GM12891 (cell line): ENCODE results near the gene CYB5R3.

Experiments
- POLR2A ChIP-seq: IDR thresholded peaks from 2 replicates; pipeline ENCODE4 v1.6.1; 2011; ENCODE audit warnings: low read depth, low read length, control low read depth
- POLR2AphosphoS5 ChIP-seq: IDR thresholded peaks from 2 replicates; pipeline ENCODE4 v1.6.1; 2011; ENCODE audit warnings: low read depth, low read length, control low read depth
- SPI1 ChIP-seq: IDR thresholded peaks from 2 replicates; pipeline ENCODE4 v1.6.1; 2011; ENCODE audit warnings: low read depth, low read length, control low read depth
- TAF1 ChIP-seq: IDR thresholded peaks from 2 replicates; pipeline ENCODE4 v1.6.1; 2011; ENCODE audit warnings: low read depth, low read length, control low read depth

GRCh38 chr22:42643634-42644421 is 5.4 kb downstream of the CYB5R3 start:
- TF ChIP-seq POLR2AphosphoS5 (no peak), POLR2A (no peak), SPI1 (no peak), TAF1 (no peak)
